Left ventricle myocardium inferior (tissue), 1 donor: ENCODE data around the gene ECT2. TPM values are rescaled to one million over a fixed set of nuclear protein-coding genes. Genes with fewer than 3 reads are reported as not detected.

Source experiments
- DNase-seq: peaks from one replicate; pipeline ENCODE4 v3.0.0-alpha.2; 2020
- H3K27ac ChIP-seq: fragments of 200-600 bp; replicated peaks from 2 replicates; pipeline ENCODE4 v1.8.0; 2021
- H3K27me3 ChIP-seq: fragments of 200-600 bp; 2 replicates; pipeline ENCODE4 v1.8.0; 2021; ENCODE audit warnings: low read depth
- H3K36me3 ChIP-seq: fragments of 200-600 bp; 2 replicates; pipeline ENCODE4 v1.8.0; 2021
- H3K4me1 ChIP-seq: fragments of 200-600 bp; 2 replicates; pipeline ENCODE4 v1.8.0; 2021
- H3K4me3 ChIP-seq: fragments of 200-600 bp; 2 replicates; pipeline ENCODE4 v1.8.0; 2021; ENCODE audit warnings: mild to moderate bottlenecking, moderate library complexity
- H3K9me3 ChIP-seq: fragments of 200-600 bp; replicated peaks from 2 replicates; pipeline ENCODE4 v1.8.0; 2021
- intact Hi-C: fragments of 100-400 bp; cut with micrococcal nuclease; formaldehyde crosslinking; loops from one replicate; pipeline ENCODE4 v1.11.0; 2022
- total RNA-seq: library from RNA; stranded (reverse); fragmentation: NEBNext Ultra II Directional; extraction: Animal tissue kit (Norgen Biotek cat#: 25700); gene quantifications from one replicate; pipeline ENCODE4 v1.2.1, GENCODE V29; 2021
- TF ChIP-seq, protein P1 (sequence below): fragments of 200-600 bp; IDR thresholded peaks from 2 replicates; pipeline ENCODE4 v1.8.0; 2021; ENCODE audit warnings: antibody characterized with exemption, mild to moderate bottlenecking, borderline replicate concordance
- donor health status: DM: no; HTN: yes; CAD: no; lungs with severe emphysema.

ECT2 gene
- total RNA-seq, 1 donor from 2014 or later: 4.8 TPM

DNA sequence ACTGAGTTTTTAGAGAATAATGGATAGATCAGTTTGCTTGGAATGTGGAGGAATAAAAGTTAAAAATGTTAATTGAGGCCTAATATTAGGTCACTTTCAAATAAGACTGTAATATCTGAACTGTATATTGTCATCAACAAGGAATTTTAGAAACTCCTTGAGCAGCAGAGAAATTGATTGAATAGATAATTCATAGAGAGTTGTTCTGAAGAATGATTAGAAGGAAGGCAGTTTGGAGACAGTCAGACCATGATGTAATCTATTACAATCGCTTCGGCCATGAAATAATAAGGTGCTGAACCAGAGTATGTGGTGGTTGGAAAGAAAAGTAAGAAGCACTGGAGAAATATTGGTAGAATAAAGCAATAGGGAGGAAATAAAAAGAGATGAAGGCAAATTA is 15.7 kb downstream of the ECT2 start:
- DNase-seq: no peak
- no peaks in the 10 kb centered on the region for H3K4me1 ChIP-seq
- H3K27ac ChIP-seq: no peak overlapping the region
- no peak overlapping the region for H3K4me3 ChIP-seq
- peaks cover 50% of the 10 kb centered on the region for H3K36me3 ChIP-seq
- H3K9me3 ChIP-seq: no peaks in the 10 kb centered on the region
- TF ChIP-seq, protein P1, sequence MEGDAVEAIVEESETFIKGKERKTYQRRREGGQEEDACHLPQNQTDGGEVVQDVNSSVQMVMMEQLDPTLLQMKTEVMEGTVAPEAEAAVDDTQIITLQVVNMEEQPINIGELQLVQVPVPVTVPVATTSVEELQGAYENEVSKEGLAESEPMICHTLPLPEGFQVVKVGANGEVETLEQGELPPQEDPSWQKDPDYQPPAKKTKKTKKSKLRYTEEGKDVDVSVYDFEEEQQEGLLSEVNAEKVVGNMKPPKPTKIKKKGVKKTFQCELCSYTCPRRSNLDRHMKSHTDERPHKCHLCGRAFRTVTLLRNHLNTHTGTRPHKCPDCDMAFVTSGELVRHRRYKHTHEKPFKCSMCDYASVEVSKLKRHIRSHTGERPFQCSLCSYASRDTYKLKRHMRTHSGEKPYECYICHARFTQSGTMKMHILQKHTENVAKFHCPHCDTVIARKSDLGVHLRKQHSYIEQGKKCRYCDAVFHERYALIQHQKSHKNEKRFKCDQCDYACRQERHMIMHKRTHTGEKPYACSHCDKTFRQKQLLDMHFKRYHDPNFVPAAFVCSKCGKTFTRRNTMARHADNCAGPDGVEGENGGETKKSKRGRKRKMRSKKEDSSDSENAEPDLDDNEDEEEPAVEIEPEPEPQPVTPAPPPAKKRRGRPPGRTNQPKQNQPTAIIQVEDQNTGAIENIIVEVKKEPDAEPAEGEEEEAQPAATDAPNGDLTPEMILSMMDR: no peak
- no peaks in the 10 kb centered on the region for H3K27me3 ChIP-seq
- intact Hi-C loops: no loop called here

DNA sequence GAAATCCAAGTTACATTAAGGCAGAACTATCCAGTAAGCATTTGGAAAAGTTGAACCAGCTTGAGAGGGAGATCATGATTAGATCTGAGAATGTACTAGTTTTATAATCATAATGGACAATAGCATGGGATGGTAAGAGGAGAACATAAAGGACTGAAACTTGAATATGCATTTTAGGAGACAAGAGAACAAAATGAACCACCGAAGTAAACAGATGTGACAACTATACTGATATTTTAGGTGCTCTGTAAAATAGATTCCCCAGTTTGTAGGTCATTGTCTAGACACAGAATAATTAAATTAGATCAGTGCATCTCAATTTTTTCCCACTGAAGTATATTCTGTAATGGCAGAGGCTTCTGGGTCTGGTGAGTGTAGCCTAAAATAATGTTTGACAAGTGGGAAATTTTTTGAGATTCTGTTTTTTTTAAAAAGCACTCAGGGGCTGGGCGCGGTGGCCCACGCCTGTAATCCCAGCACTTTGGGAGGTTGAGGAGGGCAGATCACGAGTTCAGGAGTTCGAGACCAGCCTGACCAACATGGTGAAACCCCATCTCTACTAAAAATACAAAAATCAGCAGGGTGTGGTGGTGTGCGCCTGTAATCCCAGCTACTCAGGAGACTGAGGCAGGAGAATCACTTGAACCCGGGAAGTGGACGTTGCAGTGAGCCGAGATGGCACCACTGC is 16.3 kb downstream of the ECT2 start:
- Histone ChIP-seq H3K4me1 (no peaks in the 10 kb centered on the region), H3K36me3 (peaks cover 48% of the 10 kb centered on the region), H3K27ac (no peak overlapping the region), H3K27me3 (no peaks in the 10 kb centered on the region), H3K9me3 (no peaks in the 10 kb centered on the region), H3K4me3 (no peak overlapping the region)
- intact Hi-C loops: no loop called here
- DNase-seq: no peak
- TF ChIP-seq, protein P1: no peak

DNA sequence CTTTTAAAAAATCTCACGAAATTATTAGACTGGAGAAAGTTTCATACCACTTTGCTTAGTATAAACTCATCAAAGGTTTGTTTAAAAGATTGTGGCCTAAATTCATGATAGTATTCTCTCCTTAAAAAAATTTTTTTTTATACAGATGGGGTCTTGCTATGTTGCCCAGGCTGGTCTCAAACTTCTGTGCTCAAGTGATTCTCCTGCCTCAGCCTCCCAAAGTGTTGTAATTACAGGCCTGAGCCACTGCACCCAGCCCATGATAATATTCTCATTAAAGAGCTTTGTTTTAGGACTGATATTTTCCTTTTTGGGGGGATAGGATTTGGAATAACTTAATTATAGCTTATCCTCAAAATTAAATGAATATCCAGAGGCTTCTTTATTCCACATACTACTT is 19.9 kb downstream of the ECT2 start:
- H3K4me3 ChIP-seq: no peak overlapping the region
- H3K36me3 ChIP-seq: peaks cover 31% of the 10 kb centered on the region
- no peak for DNase-seq
- TF ChIP-seq, protein P1: no peak
- intact Hi-C loops: no loop called here
- H3K9me3 ChIP-seq: no peaks in the 10 kb centered on the region
- no peak overlapping the region for H3K27ac ChIP-seq
- H3K4me1 ChIP-seq: no peaks in the 10 kb centered on the region
- H3K27me3 ChIP-seq: no peaks in the 10 kb centered on the region

DNA sequence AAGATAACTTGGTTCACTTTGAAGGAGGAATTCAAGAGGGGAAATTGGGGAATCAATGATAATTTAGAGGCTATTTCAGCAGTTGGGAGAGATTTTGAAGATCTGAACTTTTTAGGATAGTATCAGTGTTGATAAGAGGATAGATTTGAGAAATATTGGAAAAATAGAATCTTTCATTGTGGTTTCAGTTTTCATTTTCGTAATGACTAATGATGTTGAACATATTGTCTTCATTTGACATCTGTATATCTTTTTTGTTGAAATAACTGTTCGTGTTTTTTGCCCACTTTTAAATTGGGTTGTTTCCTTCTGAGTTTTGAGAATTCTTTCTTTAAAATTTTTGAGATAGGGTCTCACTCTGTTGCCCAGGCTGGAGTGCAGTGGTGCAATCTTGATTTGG is 21.1 kb downstream of the ECT2 start:
- DNase-seq: no peak
- Histone ChIP-seq H3K4me3 (no peak overlapping the region), H3K27ac (no peak overlapping the region), H3K9me3 (no peaks in the 10 kb centered on the region), H3K4me1 (no peaks in the 10 kb centered on the region), H3K27me3 (no peaks in the 10 kb centered on the region), H3K36me3 (peaks cover 31% of the 10 kb centered on the region)
- intact Hi-C loops: no loop called here
- TF ChIP-seq, protein P1: no peak

DNA sequence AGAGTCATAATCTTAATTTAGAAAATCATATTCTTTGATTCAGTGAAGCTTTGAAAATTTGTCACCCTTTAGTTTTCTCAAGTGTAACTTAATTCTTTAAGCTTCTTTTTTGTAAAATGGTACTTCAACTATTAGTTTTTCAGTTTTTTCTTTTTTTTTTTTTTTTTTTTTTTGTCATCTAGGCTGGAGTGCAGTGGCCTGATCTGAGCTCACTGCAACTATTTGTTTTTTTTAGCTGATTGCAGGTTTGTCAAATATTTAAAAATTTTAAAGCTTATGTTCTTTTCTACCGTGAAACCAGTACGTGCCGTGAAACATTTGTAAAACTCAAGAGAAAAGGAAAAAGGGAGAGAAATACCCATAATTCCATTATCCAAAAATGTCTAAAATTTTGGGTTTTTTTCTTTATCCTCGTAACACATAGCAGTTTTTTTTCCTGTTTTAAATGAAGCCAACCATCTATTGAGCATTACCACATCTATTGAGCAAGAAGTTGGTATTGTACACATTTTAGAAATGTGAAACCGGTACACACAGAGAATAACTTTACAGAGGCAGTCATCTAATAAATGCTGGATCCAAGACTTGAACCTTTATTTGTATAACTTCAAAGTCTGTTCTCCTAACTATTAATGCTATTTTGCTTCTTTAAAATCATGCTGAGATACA is 25.7 kb downstream of the ECT2 start:
- intact Hi-C loops: no loop called here
- H3K4me1 ChIP-seq: no peaks in the 10 kb centered on the region
- TF ChIP-seq, protein P1: no peak

More for the DNA sequence above, 25.7 kb downstream of the ECT2 start:
- Histone ChIP-seq H3K27me3 (no peaks in the 10 kb centered on the region), H3K4me3 (no peak overlapping the region), H3K27ac (no peak overlapping the region), H3K36me3 (peaks cover 15% of the 10 kb centered on the region), H3K9me3 (no peaks in the 10 kb centered on the region)
- no peak for DNase-seq
